MM.1S (cell line): Measurements from ENCODE around the gene SPIN3.
A peak's percentile ranks its signal among the peaks of the same experiment; 100 is the strongest.

Experiments
- DNase-seq: peaks from one replicate; pipeline ENCODE4 v3.0.0-alpha.2; 2015
- H2AFZ ChIP-seq: fragments of 300-600 bp; sonication (generic); 2 replicates; pipeline ENCODE4 v1.6.0; 2016; ENCODE audit warnings: antibody characterized with exemption, low read length
- H3F3A ChIP-seq: fragments of 300-600 bp; sonication (generic); 2 replicates; pipeline ENCODE4 v1.6.1; 2016; ENCODE audit warnings: mild to moderate bottlenecking, antibody characterized with exemption, low read length, moderate library complexity, mixed read lengths; ENCODE audit not compliant: insufficient read depth
- H3K27ac ChIP-seq: fragments of 300-600 bp; sonication (generic); 2 replicates; pipeline ENCODE4 v1.5.1; 2016; ENCODE audit warnings: mild to moderate bottlenecking, low read length
- H3K27me3 ChIP-seq: fragments of 300-600 bp; sonication (generic); replicated peaks from 2 replicates; pipeline ENCODE4 v1.6.0; 2016; ENCODE audit warnings: low read length; ENCODE audit not compliant: insufficient read depth
- H3K36me3 ChIP-seq: fragments of 300-600 bp; sonication (generic); replicated peaks from 2 replicates; pipeline ENCODE4 v1.6.1; 2016; ENCODE audit warnings: mild to moderate bottlenecking, low read length, mixed read lengths; ENCODE audit not compliant: insufficient read depth
- H3K4me1 ChIP-seq: fragments of 300-600 bp; sonication (generic); 2 replicates; pipeline ENCODE4 v1.6.1; 2016; ENCODE audit warnings: low read length, mixed read lengths
- H3K4me2 ChIP-seq: fragments of 300-600 bp; sonication (generic); 2 replicates; pipeline ENCODE4 v1.6.0; 2016; ENCODE audit warnings: low read depth, low read length
- H3K4me3 ChIP-seq: fragments of 300-600 bp; sonication (generic); 2 replicates; pipeline ENCODE4 v1.5.1; 2016; ENCODE audit warnings: low read length, mixed read lengths
- H3K79me2 ChIP-seq: fragments of 300-600 bp; sonication (generic); 2 replicates; pipeline ENCODE4 v1.6.1; 2016; ENCODE audit warnings: mixed run types, low read length, mixed read lengths
- H3K9ac ChIP-seq: fragments of 300-600 bp; sonication (generic); 2 replicates; pipeline ENCODE4 v1.6.1; 2016; ENCODE audit warnings: low read length, mixed read lengths
- H3K9me2 ChIP-seq: fragments of 300-600 bp; sonication (generic); replicated peaks from 2 replicates; pipeline ENCODE4 v1.6.1; 2016; ENCODE audit warnings: mild to moderate bottlenecking, low read length, mixed read lengths; ENCODE audit not compliant: insufficient read depth
- H3K9me3 ChIP-seq: fragments of 300-600 bp; sonication (generic); replicated peaks from 2 replicates; pipeline ENCODE4 v1.6.1; 2016; ENCODE audit warnings: mild to moderate bottlenecking, low read length, mixed read lengths; ENCODE audit not compliant: insufficient read depth
- H4K20me1 ChIP-seq: fragments of 300-600 bp; sonication (generic); 2 replicates; pipeline ENCODE4 v1.6.1; 2016; ENCODE audit warnings: mild to moderate bottlenecking, low read length, moderate library complexity, mixed read lengths; ENCODE audit not compliant: insufficient read depth
- EZH2 ChIP-seq: fragments of 300-600 bp; sonication (generic); optimal IDR thresholded peaks from 2 replicates; pipeline ENCODE3; 2017; ENCODE audit warnings: low read depth, mild to moderate bottlenecking, antibody characterized with exemption, low read length, mixed read lengths
- EZH2phosphoT487 ChIP-seq: fragments of 300-600 bp; sonication (generic); IDR thresholded peaks from 2 replicates; pipeline ENCODE4 v1.6.1; 2018; ENCODE audit warnings: antibody characterized with exemption, low read length
- TF ChIP-seq, protein P1 (sequence below): fragments of 300-600 bp; sonication (generic); IDR thresholded peaks from 2 replicates; pipeline ENCODE4 v1.5.1; 2016; ENCODE audit warnings: antibody characterized with exemption, low read length, mixed read lengths

The SPIN3 gene

DNA sequence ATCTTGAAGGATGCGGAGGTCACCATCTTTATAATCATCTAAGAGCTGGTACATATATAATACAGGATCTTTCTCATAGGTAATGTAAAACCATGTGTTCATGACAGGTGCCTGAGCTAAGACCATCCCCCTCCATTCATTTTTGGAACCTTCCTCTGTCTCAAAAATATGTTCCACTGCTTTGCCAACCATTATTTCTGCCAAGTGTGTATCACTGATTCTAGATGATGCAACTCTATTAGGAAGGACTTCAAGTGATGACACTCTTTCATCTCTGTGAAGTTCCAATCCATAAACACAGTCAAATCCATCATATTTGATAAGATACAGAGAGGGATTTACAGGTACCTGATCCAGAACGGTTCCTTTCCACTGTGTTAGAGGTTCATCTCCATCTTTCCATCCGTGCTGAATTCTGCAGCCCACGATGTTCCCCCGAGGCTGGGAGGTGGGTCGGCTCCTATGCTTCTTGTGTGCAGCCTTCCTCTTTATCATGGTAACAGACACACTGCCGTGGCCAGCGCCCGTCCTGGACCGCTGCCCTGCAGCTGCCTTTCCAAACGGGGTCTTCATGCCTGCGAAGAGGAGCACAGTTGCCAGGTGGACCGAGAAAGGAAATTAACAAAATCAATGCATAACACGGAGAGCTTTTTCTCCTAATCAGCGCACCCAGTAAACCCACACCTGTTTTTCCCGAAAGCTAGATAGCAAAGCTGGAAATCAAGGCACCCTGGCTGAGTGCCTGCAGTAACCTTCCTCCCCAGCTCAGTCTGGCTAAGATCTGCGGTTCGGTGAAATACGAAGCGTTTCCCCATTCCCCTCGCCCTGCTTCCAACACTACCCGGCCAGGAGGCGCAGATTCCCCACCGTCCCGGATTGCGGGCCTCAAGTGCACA is 718 bp downstream of the SPIN3 start:
- peak overlapping the region; percentile 69 for H2AFZ ChIP-seq
- H3K4me2 ChIP-seq = peak overlapping the region; percentile 27; the same call in 1 of the 2 replicates
- H3K9me3 ChIP-seq = no peaks in the 10 kb centered on the region
- no peaks in the 10 kb centered on the region for H3K4me1 ChIP-seq
- H3K27me3 ChIP-seq = no peaks in the 10 kb centered on the region
- H3K4me3 ChIP-seq = peak overlapping the region; percentile 54
- no peak overlapping the region for H3K27ac ChIP-seq
- H3F3A ChIP-seq = no peaks in the 10 kb centered on the region
- peak overlapping the region; percentile 34; the same call in 1 of the 2 replicates for H3K9ac ChIP-seq
- H3K36me3 ChIP-seq = no peaks in the 10 kb centered on the region
- no peaks in the 10 kb centered on the region for H3K9me2 ChIP-seq
- TF ChIP-seq EZH2phosphoT487 (no peak), EZH2 (no peak)
- TF ChIP-seq, protein P1, sequence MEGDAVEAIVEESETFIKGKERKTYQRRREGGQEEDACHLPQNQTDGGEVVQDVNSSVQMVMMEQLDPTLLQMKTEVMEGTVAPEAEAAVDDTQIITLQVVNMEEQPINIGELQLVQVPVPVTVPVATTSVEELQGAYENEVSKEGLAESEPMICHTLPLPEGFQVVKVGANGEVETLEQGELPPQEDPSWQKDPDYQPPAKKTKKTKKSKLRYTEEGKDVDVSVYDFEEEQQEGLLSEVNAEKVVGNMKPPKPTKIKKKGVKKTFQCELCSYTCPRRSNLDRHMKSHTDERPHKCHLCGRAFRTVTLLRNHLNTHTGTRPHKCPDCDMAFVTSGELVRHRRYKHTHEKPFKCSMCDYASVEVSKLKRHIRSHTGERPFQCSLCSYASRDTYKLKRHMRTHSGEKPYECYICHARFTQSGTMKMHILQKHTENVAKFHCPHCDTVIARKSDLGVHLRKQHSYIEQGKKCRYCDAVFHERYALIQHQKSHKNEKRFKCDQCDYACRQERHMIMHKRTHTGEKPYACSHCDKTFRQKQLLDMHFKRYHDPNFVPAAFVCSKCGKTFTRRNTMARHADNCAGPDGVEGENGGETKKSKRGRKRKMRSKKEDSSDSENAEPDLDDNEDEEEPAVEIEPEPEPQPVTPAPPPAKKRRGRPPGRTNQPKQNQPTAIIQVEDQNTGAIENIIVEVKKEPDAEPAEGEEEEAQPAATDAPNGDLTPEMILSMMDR = no peak
- H3K79me2 ChIP-seq = no peaks in the 10 kb centered on the region
- H4K20me1 ChIP-seq = no peaks in the 10 kb centered on the region
- DNase-seq = no peak

GRCh38 chrX:56987741-56988140 is 7.6 kb downstream of the SPIN3 start:
- Histone ChIP-seq H3K79me2 (no peaks in the 10 kb centered on the region), H3K27ac (no peak overlapping the region), H2AFZ (no peak overlapping the region), H3K9ac (no peak overlapping the region), H3K36me3 (no peaks in the 10 kb centered on the region), H3K27me3 (no peaks in the 10 kb centered on the region), H3F3A (no peaks in the 10 kb centered on the region), H3K4me1 (no peaks in the 10 kb centered on the region), H3K9me3 (no peaks in the 10 kb centered on the region), H3K4me2 (no peak overlapping the region), H3K4me3 (no peak overlapping the region), H3K9me2 (no peaks in the 10 kb centered on the region), H4K20me1 (no peaks in the 10 kb centered on the region)
- DNase-seq = no peak
- TF ChIP-seq EZH2phosphoT487 (no peak), EZH2 (no peak)
- TF ChIP-seq, protein P1 = no peak

GRCh38 chrX:56986138-56986537 is 9.2 kb downstream of the SPIN3 start:
- no peaks in the 10 kb centered on the region for H3F3A ChIP-seq
- H3K9ac ChIP-seq = no peak overlapping the region
- no peaks in the 10 kb centered on the region for H3K4me1 ChIP-seq
- H3K9me3 ChIP-seq = no peaks in the 10 kb centered on the region
- H4K20me1 ChIP-seq = no peaks in the 10 kb centered on the region
- no peak overlapping the region for H3K4me2 ChIP-seq
- no peak overlapping the region for H2AFZ ChIP-seq
- no peaks in the 10 kb centered on the region for H3K36me3 ChIP-seq
- no peaks in the 10 kb centered on the region for H3K79me2 ChIP-seq
- H3K9me2 ChIP-seq = no peaks in the 10 kb centered on the region
- DNase-seq = no peak
- TF ChIP-seq EZH2phosphoT487 (no peak), EZH2 (no peak)
- TF ChIP-seq, protein P1 = no peak
- no peaks in the 10 kb centered on the region for H3K27me3 ChIP-seq
- H3K4me3 ChIP-seq = no peak overlapping the region
- no peak overlapping the region for H3K27ac ChIP-seq
